Activated T-cell treated with anti-CD3 and anti-CD28 coated beads for 1 hour (primary cell): ENCODE data around the gene CAMSAP3.

Source experiments
- DNase-seq: peaks from one replicate; pipeline ENCODE4 v3.0.0-alpha.2; 2020; ENCODE audit warnings: low read depth

Gene CAMSAP3

GRCh38 chr19:7650148-7650547 is 54.5 kb downstream of the CAMSAP3 start:
- no peak for DNase-seq

- DNase-seq = peak; percentile 90
Observed at GRCh38 chr19:7652061-7652641, 56.5 kb downstream of the CAMSAP3 start.

- DNase-seq = no peak
Observed at GRCh38 chr19:7654401-7654800, 58.7 kb downstream of the CAMSAP3 start.

- DNase-seq = no peak
Observed at GRCh38 chr19:7655581-7655980, 59.9 kb downstream of the CAMSAP3 start.

- DNase-seq = no peak
Observed at GRCh38 chr19:7657131-7657751, 61.6 kb downstream of the CAMSAP3 start.

- DNase-seq = no peak
Observed at GRCh38 chr19:7658219-7658686, 62.6 kb downstream of the CAMSAP3 start.

- DNase-seq = no peak
Observed at GRCh38 chr19:7661744-7662538, 66.3 kb downstream of the CAMSAP3 start.

GRCh38 chr19:7662657-7663056 is 67.0 kb downstream of the CAMSAP3 start:
- no peak for DNase-seq

- no peak for DNase-seq
Observed at GRCh38 chr19:7663706-7664105, 68.0 kb downstream of the CAMSAP3 start.

GRCh38 chr19:7665076-7665475 is 69.4 kb downstream of the CAMSAP3 start:
- no peak for DNase-seq
